Keratinocyte (primary cell): ENCODE measurements around the gene POLR1A. TPM values are rescaled to one million over a fixed set of nuclear protein-coding genes. Genes with fewer than 3 reads are reported as not detected.

Source experiments
- DNase-seq: peaks from one replicate; pipeline ENCODE4 v3.0.0-alpha.2; 2011; ENCODE audit warnings: low read depth, missing footprints, low spot score
- FAIRE-seq: peaks from 2 replicates; lab custom pipeline; 2011; peaks lifted over from hg19 to GRCh38; lab: Jason Lieb, UNC
- H2AFZ ChIP-seq: 2 replicates; pipeline ENCODE4 v1.6.0; 2012; ENCODE audit warnings: low read length, control low read depth, inconsistent platforms; ENCODE audit not compliant: control insufficient read depth
- H3K27ac ChIP-seq: 2 replicates; pipeline ENCODE4 v1.5.1; 2011; ENCODE audit warnings: low read length; ENCODE audit not compliant: control insufficient read depth, insufficient read depth
- H3K27me3 ChIP-seq: 3 replicates; pipeline ENCODE4 v1.6.0; 2011; ENCODE audit warnings: low read length; ENCODE audit not compliant: control insufficient read depth, insufficient read depth; ENCODE audit errors: extremely low read depth
- H3K36me3 ChIP-seq, 2 experiments: 2 replicates in 1 of 2; 3 replicates in 1 of 2; pipeline ENCODE4 v1.5.1; 2011; ENCODE audit warnings: low read length in 2 of 2, mild to moderate bottlenecking in 1 of 2; ENCODE audit not compliant: control insufficient read depth in 2 of 2, insufficient read depth in 2 of 2; ENCODE audit errors: extremely low read depth in 1 of 2
- H3K4me1 ChIP-seq: 3 replicates; pipeline ENCODE4 v1.5.1; 2011; ENCODE audit warnings: low read length; ENCODE audit not compliant: control insufficient read depth, insufficient read depth; ENCODE audit errors: extremely low read depth
- H3K4me2 ChIP-seq: 3 replicates; pipeline ENCODE4 v1.6.0; 2011; ENCODE audit warnings: low read depth, low read length; ENCODE audit not compliant: control insufficient read depth, insufficient read depth; ENCODE audit errors: extremely low read depth
- H3K4me3 ChIP-seq, 3 experiments: fragments of 200-600 bp in 1 of 3; sonication (generic) in 1 of 3; 2 replicates in 2 of 3; 3 replicates in 1 of 3; pipeline ENCODE4 v1.5.1; 2011 to 2016; ENCODE audit warnings: low read length in 3 of 3, mild to moderate bottlenecking in 3 of 3, control low read depth in 2 of 3, inconsistent platforms in 1 of 3, low read depth in 1 of 3, mixed read lengths in 1 of 3, mixed run types in 1 of 3, moderate library complexity in 1 of 3; ENCODE audit not compliant: control insufficient read depth in 2 of 3, insufficient read depth in 2 of 3; ENCODE audit errors: extremely low read depth in 1 of 3
- H3K79me2 ChIP-seq: 2 replicates; pipeline ENCODE4 v1.6.0; 2012; ENCODE audit warnings: low read length; ENCODE audit not compliant: control insufficient read depth, insufficient read depth
- H3K9ac ChIP-seq: 3 replicates; pipeline ENCODE4 v1.6.0; 2011; ENCODE audit warnings: low read length; ENCODE audit not compliant: control insufficient read depth, insufficient read depth; ENCODE audit errors: extremely low read depth
- H3K9me1 ChIP-seq: 3 replicates; pipeline ENCODE4 v1.6.0; 2011; ENCODE audit warnings: low read length; ENCODE audit not compliant: control insufficient read depth, insufficient read depth; ENCODE audit errors: extremely low read depth
- H3K9me3 ChIP-seq: 2 replicates; pipeline ENCODE4 v1.5.1; 2012; ENCODE audit warnings: low read depth, low read length; ENCODE audit not compliant: control insufficient read depth
- H4K20me1 ChIP-seq: 3 replicates; pipeline ENCODE4 v1.6.0; 2011; ENCODE audit warnings: low read length; ENCODE audit not compliant: control insufficient read depth, insufficient read depth; ENCODE audit errors: extremely low read depth
- EZH2 ChIP-seq: IDR thresholded peaks from one replicate; pipeline ENCODE4 v1.6.1; 2012; ENCODE audit warnings: inconsistent platforms, mild to moderate bottlenecking, low read length, moderate library complexity
- dilution Hi-C: fragments of 300-500 bp; cut with MboI; formaldehyde crosslinking; loops from one replicate; pipeline ENCODE4 v1.7.0; 2020; ENCODE audit warnings: low sequenced_read_pairs; ENCODE audit not compliant: extremely low pct_ligation_motif_present
- polyA plus RNA-seq, 5 experiments: library from polyadenylated mRNA; depleted of rRNA in 3 of 5; stranded (reverse) in 3 of 5; stranded (forward) in 1 of 5; unstranded in 1 of 5; fragments of >200 nt; gene quantifications; 1 replicate in 1 of 5; 2 replicates in 3 of 5; 3 replicates in 1 of 5; pipeline versions ENCODE4 v1.2.1 to v1.2.3, GENCODE V29; 2011 to 2012; ENCODE audit warnings: missing spikeins in 2 of 5, low read depth in 1 of 5, low replicate concordance in 1 of 5
- TF ChIP-seq, protein P1 (sequence below), 3 experiments: IDR thresholded peaks in 1 of 3; conservative IDR thresholded peaks in 1 of 3; optimal IDR thresholded peaks in 1 of 3; 2 replicates in 2 of 3; 3 replicates in 1 of 3; pipeline versions ENCODE3 to v1.5.1; 2011; ENCODE audit warnings: low read length in 3 of 3, mild to moderate bottlenecking in 3 of 3, moderate library complexity in 2 of 3, control low read depth in 1 of 3, inconsistent platforms in 1 of 3; ENCODE audit not compliant: insufficient read depth in 2 of 3; ENCODE audit errors: extremely low read depth in 1 of 3

Gene POLR1A
- polyA plus RNA-seq, 1 donor (not counting 4 experiments of a cell fraction or from before 2014, with no cell fraction given): 16.1 TPM

DNA sequence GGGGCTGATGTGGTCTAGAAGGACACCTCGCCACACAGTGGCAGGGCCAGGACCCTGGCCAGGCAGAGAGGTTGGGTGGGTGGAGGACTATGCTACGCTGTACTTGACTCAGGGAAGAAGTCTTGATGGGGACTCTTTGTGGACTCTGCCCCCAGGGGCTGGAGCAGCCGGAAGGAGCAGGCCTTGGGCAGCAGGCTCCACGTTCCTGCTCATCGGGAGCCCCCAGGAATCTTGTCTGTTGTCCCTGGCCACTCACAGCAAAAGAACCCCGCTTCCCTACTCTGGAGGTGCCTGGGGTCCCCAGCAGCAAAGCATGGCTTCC lies 79.0 kb downstream of the POLR1A start:
- Histone ChIP-seq H3K4me3 (no peak overlapping the region), H3K27ac (no peak overlapping the region), H3K4me1 (no peaks in the 10 kb centered on the region), H3K9me1 (no peaks in the 10 kb centered on the region), H3K36me3 (peaks cover 21 to 26% of the 10 kb centered on the region in 2 experiments), H3K79me2 (no peaks in the 10 kb centered on the region), H3K27me3 (no peaks in the 10 kb centered on the region), H3K4me2 (no peak overlapping the region), H3K9ac (no peak overlapping the region), H4K20me1 (no peaks in the 10 kb centered on the region), H2AFZ (no peak overlapping the region), H3K9me3 (no peaks in the 10 kb centered on the region)
- dilution Hi-C loops: no loop called here
- FAIRE-seq (no peak), DNase-seq (no peak)
- TF ChIP-seq, protein P1, sequence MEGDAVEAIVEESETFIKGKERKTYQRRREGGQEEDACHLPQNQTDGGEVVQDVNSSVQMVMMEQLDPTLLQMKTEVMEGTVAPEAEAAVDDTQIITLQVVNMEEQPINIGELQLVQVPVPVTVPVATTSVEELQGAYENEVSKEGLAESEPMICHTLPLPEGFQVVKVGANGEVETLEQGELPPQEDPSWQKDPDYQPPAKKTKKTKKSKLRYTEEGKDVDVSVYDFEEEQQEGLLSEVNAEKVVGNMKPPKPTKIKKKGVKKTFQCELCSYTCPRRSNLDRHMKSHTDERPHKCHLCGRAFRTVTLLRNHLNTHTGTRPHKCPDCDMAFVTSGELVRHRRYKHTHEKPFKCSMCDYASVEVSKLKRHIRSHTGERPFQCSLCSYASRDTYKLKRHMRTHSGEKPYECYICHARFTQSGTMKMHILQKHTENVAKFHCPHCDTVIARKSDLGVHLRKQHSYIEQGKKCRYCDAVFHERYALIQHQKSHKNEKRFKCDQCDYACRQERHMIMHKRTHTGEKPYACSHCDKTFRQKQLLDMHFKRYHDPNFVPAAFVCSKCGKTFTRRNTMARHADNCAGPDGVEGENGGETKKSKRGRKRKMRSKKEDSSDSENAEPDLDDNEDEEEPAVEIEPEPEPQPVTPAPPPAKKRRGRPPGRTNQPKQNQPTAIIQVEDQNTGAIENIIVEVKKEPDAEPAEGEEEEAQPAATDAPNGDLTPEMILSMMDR (optimal IDR thresholded peaks at IDR 0.05 in 1 of 3, IDR thresholded peaks at IDR 0.05 in 1 of 3, conservative IDR thresholded peaks at IDR 0.05 in 1 of 3; ENCODE audit: extremely low read depth in 1 of 3, insufficient read depth in 2 of 3, low read length in 3 of 3): no peak
- TF ChIP-seq EZH2: no peak

DNA sequence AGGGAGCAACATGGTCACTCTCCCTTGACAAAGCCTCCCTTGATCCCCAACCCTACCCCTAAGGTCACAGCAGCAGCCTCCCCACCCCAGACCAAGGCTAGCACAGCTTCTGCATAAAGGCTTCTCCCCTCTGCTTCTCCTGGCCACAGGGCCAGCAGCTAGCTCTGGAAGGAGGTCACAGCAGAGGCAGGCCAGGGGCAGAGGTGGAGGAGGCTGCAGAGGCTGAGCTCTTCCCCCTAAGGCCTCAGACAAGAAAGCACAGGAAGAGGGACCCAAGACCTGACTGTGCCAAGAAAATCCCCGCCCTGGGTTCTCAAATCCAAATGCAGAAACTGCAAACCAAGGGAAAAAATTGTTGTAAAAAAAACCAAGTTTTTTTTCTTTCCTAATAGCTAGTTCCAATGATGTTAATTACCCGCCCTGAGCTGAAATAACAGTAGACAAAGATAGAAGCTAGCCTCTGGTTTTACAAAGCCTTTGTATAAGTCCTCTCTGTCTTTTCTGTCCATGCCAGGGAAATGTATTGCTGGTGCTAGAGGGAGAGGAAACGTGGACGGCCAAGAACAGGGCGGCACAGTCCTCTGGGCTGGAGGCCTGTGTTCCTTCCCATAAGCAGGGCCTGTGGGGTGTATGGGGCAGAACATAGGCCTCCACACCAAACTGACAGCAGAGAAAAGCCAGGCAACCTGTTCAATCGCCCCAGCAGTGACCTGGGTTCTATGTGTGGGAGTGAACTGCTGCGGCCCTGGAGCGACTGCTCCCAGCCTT lies 79.5 kb downstream of the POLR1A start:
- no peaks in the 10 kb centered on the region for H3K9me1 ChIP-seq
- FAIRE-seq: no peak

More for the DNA sequence above, 79.5 kb downstream of the POLR1A start:
- Histone ChIP-seq H3K4me2 (no peak overlapping the region), H2AFZ (no peak overlapping the region), H4K20me1 (no peaks in the 10 kb centered on the region), H3K27ac (no peak overlapping the region), H3K79me2 (no peaks in the 10 kb centered on the region), H3K36me3 (peaks cover 21 to 26% of the 10 kb centered on the region in 2 experiments), H3K9me3 (no peaks in the 10 kb centered on the region), H3K4me1 (no peaks in the 10 kb centered on the region), H3K4me3 (no peak overlapping the region), H3K27me3 (no peaks in the 10 kb centered on the region), H3K9ac (no peak overlapping the region)
- dilution Hi-C loops: no loop called here
- DNase-seq: no peak
- TF ChIP-seq, protein P1 (optimal IDR thresholded peaks at IDR 0.05 in 1 of 3, IDR thresholded peaks at IDR 0.05 in 1 of 3, conservative IDR thresholded peaks at IDR 0.05 in 1 of 3; ENCODE audit: extremely low read depth in 1 of 3, insufficient read depth in 2 of 3, low read length in 3 of 3): no peak
- TF ChIP-seq EZH2: no peak
